GM19438 (cell line): ENCODE data around the gene TPRG1L.

Source experiments
- ATAC-seq: cut with Tn5 transposase; IDR thresholded peaks from one replicate; pipeline ENCODE4 v1.9.1; 2021; ENCODE audit warnings: low read depth; ENCODE audit not compliant: unreplicated experiment

TPRG1L gene

GRCh38 chr1:3593334-3593733 is 31.5 kb upstream of the TPRG1L start:
- no peak for ATAC-seq

GRCh38 chr1:3593745-3594144 is 31.1 kb upstream of the TPRG1L start:
- ATAC-seq, result no peak

- ATAC-seq, result no peak
Observed at GRCh38 chr1:3594706-3595377, 30.0 kb upstream of the TPRG1L start.

DNA sequence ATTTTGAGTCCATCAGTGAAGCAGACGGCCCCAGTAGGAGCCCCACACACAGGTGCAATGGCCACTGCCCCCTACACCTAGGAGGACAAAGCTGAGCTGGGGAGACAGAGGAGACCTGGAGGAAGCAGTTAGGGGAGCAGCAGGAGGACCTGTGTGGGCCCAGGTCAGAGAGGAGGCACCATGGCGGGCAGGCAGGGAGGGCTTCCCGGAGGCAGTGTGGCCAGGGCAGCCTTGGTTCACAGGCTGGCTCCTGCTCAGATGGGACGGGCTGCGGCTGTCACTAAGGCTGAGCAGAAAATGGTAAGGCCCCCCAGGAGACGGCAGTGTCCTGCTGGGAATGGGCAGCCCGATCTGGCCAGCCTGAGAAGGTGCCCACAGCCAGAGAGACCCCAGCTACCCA is 28.9 kb upstream of the TPRG1L start:
- no peak for ATAC-seq

- no peak for ATAC-seq
Observed at GRCh38 chr1:3596663-3597598, 27.9 kb upstream of the TPRG1L start.

- ATAC-seq, result no peak
Observed at GRCh38 chr1:3597599-3597964, 27.2 kb upstream of the TPRG1L start.

DNA sequence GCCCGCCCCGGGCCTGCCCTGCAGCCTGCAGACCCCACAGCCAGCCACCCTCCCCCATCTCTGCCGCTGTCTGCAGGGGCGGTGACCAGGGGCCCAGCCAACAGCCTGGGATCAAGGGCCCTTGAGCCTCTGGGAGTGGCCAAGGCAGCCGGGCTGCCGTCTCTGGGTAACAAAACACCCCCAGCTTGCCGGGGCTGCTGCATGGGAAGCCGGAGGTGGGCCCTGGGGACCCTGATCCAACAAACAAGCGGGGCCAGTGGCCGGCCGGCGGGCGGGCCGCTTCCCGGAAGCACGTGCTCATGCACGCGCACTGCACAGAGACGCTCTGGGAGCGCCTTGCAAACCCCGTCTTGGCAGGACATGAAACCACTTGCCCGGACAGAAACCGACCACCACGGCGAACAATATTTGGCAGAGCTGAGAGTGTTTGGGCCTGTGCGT is 26.7 kb upstream of the TPRG1L start:
- ATAC-seq, result no peak

DNA sequence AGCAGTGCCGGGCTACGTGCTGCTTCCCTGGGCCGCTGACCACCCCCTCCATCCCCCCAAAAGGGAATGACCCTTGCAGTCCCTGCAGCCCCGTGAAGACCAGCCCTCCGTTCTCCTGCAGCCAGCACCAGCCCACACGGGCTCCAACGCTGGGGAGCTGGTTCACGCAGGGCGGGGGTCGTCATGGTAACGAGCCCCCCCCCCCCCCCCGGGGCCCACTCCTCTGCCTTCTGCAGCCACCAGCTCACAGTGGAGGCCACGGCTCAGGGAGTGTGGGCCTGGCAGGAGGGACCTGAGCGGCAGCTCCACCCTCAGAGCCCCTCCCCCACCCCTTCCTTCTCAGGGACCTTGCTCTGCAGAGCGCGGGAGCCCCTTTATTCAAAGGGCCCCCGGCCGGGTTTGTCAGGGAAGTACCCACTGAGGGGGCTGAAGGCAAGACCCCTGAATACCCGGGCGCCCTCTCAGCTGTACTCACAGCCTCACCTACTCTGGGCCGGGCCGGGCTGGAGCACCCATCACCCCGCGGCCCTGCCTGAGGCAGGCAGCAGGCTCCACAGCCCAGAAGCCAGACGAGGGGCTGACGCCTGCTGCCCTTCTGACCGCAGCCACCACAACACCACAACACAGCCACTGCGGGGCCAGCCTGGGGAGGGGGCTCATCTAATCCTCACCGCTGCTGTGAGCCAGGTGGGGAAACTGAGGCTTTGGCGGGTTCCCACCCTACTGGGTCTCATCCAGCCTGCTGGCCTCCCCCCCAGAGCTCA is 26.1 kb upstream of the TPRG1L start:
- no peak for ATAC-seq

DNA sequence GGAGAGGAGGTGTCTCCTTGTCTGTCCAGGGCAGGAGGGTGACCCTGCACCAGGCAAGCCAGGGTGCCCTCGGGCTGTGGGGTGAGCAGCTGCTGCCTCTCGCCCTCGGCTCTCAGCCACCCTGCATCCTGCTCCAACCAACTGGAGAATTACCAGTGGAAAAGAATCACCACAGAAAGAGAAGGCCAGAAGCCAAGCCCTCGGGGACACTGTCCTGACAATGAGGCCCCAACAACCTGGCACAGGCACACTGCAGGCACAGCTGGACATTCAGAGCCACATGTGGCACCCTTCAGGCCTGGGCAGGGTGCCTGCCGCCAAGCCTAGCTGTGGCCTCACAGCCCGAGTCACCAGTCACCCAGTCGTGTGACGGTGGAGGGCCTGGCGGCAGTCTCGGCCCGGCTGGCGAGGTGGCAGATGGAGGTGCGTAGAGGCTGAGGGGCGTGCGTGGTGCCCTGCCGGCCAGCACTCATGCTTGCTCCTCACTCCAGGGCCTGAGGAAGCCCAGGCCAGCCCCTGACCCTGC is 25.5 kb upstream of the TPRG1L start:
- no peak for ATAC-seq

GRCh38 chr1:3599816-3600215 is 25.0 kb upstream of the TPRG1L start:
- ATAC-seq, result no peak

GRCh38 chr1:3600354-3600753 is 24.5 kb upstream of the TPRG1L start:
- no peak for ATAC-seq

DNA sequence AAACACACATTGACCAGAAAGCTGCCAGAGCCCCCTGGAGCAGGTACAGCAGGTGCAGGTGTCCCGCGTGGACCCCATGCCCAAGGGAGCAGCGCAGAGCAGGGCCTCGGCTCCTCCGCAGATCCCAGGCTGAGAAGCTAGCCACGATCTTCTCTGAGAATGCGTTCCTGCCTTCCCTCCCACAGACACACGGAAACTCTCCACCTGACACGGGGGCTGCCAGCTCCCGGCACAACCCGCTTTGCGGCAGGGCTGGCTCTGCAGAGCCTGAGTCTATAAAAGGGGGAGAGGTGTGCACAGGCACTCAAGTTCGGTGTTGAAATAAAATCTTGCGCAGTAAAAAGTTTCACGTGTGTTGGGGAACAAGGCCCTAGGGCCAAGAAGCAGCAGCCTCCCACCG is 23.1 kb upstream of the TPRG1L start:
- no peak for ATAC-seq

- no peak for ATAC-seq
Observed at GRCh38 chr1:3602375-3602774, 22.4 kb upstream of the TPRG1L start.

DNA sequence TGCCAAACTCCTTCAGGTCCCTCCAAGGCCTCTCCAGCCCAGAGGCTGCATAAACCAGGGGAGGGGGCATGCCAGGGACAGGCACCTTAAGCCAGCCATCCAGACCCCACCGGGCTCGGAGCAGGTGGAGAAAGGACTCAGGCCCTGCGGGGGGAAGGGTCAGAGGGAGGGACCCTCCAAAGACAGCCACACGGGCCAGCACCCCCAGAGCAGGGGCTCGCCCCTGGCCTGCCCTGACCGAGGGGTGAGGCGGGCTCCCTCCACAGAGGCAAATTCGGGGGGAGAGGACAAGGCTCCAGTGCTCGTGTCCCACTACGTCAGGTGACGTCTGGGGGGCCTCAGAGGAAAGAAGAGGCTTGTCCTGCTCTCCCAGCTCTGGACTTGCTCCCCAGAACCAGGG is 21.7 kb upstream of the TPRG1L start:
- no peak for ATAC-seq

DNA sequence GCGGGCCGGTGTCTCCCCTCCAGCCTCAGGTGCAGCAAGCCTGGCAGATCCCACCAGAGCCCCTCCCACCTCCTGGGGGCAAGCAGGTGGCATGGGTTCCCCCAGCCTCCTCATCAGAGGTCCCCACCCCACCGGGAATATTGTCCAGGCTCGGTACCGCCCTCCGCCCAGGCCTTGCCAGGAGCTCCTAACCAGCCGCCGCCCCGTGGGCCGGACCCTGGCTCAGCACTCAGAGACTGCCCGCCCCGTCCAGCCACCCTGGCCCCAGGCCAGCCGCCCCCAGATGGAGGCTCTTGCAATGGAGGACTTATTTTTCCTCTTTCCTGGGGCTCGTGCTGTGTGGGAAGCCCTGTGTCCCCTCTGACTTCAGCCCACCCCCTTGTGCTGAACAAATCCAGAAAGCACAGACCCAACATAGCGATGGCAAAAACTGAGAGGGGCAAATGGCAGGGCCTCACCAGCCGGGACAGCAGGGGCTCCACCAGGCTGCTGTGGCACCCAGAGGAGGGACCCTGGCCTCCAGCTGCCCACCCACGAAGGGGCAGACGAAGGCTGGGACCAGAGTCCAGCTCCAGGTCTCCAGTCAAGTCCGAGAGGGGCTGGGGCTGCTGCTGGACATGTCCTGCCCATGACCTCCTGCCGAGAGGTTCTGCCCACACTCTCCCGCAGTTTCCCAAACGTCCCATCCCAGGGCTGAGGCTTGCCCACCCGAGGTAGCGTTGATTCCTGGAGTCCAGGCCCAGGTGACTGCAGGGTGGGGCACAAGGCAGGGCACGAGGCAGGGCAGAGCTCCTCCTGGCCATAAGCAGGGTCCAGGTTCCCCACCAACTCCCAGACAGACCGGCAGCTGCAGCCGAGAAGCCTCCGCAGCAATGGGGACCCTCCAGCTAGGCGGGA is 21.0 kb upstream of the TPRG1L start:
- ATAC-seq, result no peak

GRCh38 chr1:3604468-3604974 is 20.3 kb upstream of the TPRG1L start:
- no peak for ATAC-seq

DNA sequence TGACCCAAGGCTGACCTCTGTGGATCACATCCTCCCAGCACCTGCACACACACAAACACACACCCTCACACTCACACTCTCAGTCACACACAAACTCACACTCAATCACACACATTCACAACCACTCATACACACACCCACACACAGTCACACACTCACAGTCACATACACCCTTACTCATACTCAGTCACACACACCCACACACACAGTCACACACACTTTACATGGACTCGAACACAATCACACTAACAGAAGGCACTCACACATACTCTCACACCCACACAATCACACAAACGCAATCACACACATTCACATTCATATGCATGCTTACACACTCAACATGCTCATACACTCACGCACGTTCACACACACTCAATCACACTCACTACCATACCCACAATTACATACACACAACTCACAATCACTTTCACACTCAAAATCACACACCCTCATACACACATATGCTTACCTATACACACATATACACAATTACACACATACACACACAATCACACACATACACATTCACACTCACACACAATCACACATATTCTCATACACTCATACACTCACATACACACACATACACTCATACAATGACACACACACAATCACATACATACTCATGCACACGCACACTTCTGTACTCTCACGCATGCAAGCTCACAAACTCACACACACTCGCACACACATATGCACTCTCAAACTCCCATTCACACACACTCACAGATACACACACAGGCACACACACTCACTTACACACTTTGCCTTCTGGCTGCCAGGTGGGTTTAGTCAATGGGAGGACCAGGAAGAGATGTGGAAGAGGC is 19.6 kb upstream of the TPRG1L start:
- ATAC-seq, result no peak

- ATAC-seq, result no peak
Observed at GRCh38 chr1:3606779-3607702, 17.8 kb upstream of the TPRG1L start.
